GM18526 (cell line): ENCODE results near the gene CMYA5.

Experiments used
- POLR2A ChIP-seq: IDR thresholded peaks from 3 replicates; pipeline ENCODE4 v1.6.1; 2011; ENCODE audit not compliant: insufficient read length; ENCODE audit errors: extremely low read depth

Gene CMYA5

DNA sequence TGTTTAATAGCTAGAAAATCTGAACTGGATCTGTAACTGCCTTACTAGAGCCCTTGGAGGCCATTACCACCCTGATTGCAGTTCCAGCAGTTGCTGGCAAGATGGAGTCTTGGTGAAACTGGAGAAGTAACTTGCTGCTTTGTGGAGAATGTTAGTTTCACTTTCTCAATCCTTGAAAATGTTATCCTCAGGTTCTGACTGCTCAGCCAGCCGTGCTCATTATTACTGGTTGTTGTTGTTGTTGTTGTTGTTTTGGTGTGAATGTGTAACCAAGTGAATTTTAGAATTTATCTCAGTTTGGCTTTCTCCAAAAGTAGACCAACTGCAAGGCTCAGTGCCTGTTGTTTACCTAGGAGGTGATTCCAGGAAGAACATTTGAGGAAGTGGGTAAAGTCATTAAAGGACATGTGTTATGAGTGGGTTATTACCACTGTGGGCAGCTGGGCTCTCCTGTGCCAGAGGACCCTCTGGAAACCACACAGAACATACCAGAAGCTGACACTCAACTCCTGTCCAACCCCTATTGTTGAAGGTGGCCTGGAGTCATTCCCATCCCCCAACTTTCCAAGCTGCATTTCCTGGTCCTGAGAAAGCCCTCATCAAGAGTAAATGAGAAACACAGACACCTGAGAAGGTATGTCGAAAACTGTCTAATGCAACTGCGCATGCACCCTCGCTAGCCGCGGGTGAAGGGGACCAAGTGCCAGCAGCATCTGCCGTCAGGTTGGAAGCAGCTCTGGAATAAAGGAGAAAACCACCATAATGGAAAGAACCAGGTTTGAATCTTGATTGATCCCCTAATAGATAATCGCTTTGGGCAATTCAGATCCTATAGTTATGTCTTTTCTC lies 111.6 kb downstream of the CMYA5 start:
- TF ChIP-seq POLR2A = no peak

DNA sequence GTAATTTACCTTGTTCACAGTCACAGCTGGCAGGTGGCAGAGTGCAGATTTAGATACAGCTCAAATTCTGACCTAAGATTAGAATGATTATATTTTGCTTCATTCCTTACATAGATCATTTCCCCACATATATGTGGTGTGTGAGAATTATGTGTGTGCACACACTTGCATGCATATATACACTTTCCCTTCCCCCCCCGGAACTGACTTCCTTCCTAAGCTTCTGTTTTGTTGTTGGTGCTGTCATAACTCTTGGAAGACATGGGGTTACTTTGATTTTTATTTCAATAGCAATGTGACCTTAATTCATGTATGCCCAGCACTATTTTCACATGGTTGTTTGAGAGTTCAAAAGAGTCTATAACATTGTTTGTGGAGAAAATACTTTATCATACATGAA lies 112.8 kb downstream of the CMYA5 start:
- TF ChIP-seq POLR2A = no peak

DNA sequence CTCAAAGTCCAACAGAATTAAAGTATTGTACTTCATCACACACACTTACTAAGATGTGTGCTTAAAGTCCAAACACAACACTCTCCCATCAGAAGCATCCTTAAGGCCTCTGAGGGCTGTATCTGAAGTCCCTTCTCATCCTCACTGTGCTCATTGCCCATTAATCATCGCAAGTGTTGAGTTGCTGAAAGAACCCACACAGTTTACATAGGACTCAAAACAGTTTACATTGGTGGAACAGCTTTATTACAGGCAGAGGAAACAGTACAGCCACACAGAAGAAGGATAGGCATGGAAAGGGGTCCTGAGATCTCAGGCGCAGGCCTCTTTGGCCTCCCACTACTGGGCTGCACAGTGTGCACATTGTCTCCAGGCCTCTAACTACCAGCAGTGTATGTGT lies 113.4 kb downstream of the CMYA5 start:
- no peak for TF ChIP-seq POLR2A

DNA sequence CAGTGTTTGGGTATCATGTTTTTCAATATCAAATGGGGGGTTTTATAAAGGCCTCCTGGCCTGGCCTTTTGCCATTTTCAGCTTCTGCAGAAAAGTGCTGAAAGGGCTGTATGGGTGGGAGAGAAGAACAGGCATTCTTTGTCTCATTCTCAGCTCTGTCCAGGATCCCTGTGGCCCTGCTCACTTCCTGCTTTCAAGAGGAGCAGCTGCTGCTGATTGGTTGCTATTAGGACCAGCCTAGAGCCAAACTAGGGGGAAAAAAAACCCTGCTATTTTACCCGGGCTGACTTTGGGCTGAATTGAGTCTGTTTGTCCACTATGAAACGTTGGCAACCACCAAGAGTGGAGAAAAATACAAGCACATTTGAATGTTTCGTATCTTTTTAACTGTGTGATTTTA lies 117.1 kb downstream of the CMYA5 start:
- TF ChIP-seq POLR2A = no peak

DNA sequence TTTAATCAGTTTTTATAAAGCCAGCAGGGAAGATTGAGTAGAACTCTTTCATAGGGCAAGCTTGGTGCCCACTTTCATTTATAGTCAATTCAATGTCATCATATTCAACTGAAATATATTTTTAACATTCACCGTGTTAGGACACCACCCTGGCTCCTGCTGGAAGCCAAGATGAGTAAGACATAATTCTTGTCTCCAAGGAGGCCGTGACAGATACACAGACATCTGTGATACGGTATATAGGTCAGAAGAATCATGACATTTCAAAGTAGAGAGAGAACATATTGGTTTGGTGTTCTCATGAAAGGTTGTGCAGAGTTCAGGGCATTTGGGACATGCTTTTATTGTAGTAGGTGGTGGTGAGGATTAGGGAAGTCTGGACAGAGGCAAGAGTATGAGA lies 120.1 kb downstream of the CMYA5 start:
- no peak for TF ChIP-seq POLR2A

DNA sequence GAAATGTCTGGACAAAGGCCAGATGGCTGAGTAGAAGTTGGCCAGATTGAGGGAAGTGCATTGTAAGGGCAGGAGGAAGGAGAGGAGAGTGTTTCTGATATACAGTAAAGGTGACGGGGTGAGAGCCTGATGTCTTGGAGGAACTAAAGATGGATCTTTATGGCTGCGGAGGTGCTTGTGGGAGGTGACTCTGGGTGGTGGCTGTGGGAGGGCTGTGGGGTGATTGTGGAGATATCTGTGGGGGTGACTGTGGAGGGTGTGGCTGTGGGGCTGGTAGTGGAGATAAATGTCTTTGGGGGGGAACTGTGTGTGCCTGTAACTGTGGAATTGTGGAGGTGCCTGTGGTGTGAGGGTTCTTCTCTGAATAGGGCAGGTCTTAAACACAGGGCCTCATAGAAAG lies 121.4 kb downstream of the CMYA5 start:
- TF ChIP-seq POLR2A = no peak

DNA sequence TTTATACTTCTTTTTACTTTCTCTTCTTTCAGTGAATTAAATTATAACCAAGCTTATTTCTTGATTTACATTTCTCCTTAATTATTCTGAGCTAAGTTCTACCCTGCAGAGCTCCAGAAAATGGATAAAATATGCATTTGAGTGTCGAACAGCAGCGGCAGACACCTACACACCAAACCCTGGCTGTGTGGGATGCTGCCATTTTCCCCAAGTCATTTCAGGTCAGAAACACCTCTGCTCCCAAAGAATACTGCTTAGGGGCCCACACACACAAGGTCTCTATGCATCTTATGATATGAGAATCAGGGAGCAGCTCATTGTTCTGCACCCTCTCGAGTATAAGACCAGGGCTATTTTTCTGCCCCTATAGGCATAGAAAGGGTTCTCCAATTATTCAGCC lies 122.3 kb downstream of the CMYA5 start:
- no peak for TF ChIP-seq POLR2A

DNA sequence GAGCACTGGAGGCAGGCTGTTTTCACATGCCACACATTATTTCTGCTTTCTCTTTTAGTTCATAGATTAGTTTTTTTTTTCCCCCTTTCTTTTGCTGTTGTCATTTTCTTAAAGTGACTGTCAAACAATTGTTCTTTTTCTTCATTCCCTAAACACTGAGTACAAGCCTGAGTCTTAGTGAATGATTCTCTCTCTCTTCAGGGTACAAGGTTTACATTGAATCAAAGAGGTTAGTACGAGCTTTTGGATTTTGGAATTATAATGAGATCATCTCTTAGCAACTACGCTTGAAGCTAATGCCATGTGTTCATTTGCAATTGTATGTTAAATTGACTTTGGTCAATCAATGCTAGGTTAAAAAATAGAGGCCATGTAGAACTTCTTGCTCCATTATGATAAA lies 125.1 kb downstream of the CMYA5 start:
- no peak for TF ChIP-seq POLR2A

DNA sequence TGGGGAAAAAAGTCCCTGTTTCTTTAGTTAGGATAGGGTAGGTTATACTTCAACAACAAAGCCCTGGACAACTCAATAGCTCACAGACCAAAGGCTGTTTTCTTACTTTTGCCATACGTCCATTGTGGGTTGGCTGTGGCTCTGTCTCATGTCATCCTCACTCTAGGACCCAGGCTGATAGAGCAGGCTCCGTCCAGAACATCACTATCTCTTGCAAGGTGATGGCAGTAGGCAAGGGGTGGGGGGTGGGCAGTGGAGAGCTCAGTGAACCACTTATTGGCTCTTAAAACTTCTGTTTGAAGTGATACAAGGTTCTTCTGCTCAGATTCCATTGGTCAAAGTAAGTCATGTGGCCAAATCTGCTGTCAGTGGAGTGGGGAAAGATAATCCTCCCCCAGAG lies 126.4 kb downstream of the CMYA5 start:
- TF ChIP-seq POLR2A = no peak

DNA sequence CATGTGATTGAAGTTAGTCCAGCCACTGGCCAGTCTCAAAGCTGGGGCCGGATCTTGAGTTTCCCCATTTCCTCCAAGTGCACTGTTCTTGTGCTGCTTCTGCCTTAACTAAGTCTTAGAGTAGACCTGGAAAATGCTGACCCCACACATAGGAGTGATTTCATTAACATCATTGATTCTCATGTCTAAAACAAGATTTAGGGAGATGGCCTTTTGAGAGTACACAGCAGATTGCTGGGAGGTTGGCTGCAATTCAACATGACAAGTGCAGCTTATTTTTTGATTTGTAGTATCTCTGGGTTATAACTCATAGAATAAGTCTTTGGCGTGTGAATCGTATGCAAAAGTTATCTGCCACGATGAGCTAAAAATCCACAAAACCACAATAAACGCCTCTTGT lies 131.0 kb downstream of the CMYA5 start:
- TF ChIP-seq POLR2A = no peak

DNA sequence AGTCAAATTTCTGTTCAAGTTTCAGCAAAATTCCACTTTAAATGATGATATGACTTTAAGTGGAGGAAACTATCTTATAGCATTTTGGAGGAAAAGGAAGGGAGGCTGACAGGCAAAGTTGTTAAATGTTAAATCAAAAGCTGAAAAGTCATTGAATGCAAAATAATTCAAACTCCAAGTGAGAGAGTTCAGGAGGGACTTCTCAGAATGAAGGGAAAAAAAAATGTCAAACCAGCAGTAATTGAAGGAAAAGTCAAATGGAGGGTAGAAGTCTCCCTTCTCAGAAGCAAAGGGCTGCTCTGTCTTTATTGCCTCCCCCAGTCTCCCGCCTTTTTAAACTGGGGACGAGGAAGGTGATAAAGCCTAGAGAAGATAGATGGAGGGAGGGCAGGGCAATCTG lies 134.8 kb downstream of the CMYA5 start:
- TF ChIP-seq POLR2A = no peak

DNA sequence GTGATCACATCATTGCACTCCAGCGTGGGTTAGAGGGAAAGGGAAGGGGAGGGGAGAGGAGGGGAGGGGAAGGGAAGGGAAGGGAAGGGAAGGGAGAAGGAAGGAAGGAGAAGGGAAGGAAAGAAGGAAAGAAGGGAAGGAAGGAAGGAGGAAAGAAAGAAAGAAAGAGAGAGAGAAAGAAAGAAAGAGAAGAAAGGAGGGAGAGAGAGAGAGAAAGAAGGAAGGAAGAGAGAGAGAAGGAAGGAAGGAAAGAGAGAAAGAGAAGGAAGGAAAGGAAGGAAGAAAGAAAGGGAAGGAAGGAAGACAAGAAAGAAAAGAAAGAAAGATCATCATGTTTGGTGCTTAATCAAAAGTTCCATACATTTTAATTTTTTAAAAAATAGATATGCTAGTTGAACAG lies 136.2 kb downstream of the CMYA5 start:
- no peak for TF ChIP-seq POLR2A

DNA sequence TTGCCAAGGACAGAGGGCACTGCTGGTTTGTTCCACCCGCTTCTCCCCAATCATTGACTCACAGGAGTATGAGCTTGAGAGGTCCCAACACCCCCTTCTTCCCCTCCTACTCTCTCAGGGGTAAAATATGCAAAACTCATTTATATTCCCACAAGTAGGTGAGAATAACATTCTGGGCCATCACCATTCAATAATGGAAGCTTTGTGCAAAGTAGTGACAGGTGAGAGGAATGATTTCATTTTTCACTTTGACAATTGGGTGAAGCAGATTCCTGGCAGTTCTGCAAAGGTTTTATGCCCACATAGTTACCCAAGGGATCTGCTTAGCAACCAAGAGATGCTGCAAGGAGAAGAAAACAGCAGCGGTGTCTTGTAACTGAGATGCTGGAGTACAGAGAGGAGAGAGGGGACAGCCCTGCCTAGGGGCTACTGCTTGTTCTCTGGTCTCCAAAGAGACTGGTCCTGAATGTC lies 137.6 kb downstream of the CMYA5 start:
- TF ChIP-seq POLR2A = no peak

DNA sequence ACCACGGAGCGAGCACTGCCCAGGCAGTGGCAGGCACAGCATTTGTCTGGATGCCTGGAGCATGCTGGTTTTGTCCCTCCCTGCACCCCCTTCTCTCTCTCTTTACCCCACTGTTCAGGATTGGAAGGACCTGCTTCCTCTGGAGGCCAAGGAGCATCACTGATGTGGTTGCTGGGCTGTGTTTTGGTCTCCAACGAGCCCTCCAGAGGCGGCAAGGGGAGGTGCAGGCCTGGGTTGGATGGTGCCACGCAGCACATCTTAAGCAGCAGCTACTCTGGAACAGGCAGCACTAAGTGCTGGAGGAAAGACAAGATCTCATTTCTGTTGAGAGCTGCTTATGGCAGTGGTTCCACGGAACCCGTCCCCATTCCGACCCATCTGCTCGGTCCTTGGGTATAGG lies 139.6 kb downstream of the CMYA5 start:
- no peak for TF ChIP-seq POLR2A

DNA sequence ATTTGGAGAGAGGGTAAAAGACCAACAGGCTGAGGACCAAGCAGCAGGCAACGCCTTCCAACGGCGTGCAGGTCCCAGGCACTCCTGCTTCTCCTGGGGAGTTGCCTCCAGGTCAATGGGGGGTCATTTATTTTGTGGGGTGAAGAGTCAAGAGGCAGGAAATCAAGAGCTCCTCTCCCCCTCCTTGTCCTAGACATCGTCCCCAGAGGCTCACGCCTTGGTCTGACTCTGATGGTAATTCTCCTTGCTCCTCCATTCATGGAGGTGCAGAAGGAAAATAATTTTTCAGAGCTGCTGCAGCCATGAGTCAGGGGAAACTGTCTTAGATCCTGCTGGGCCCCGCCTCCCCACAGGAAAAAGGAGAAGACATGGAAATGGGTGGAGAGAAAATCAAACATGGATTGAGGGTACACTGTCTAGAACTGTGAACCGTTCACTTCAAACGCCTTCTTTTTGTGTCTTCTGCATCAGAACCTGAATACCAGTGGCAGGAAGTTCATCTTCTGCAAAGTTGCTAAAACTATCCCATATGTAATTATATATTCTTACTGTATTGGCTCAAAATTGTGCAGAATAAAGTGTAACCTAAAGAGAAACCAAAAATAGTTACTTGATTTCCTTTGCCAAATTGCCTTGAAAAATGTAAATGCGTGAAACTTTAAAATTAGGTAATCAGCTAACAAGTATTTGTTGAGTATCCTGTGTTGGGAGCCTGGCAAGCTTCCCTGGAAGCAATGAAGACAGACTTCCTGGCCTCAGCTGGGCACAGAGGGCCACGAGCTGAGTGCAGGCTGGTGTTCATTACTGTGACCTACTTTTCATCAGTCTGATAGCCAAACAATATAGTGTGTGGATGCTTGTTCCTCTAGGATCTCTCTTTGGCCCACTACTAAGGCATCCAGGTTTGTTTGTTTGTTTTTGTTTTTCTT lies 142.0 kb downstream of the CMYA5 start:
- TF ChIP-seq POLR2A = no peak

DNA sequence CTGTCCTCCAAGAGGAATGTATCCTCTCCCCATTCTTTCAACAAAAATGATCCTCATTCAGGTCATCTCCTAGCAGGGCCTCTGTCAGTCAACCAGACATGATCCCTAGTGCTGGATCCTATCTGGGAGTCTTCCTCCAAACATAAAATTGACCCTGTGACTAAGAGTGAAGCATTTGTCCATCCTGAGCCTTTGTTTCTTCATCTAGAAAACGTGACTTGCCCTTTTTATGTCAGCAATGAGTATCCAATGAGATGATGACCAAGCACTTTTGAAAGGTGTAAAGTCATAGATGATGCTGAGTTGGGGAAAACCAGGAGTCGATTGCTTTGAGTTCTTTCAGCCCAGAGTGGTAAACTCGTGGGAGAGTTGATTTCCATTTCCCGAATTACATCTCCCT lies 143.3 kb downstream of the CMYA5 start:
- no peak for TF ChIP-seq POLR2A
